Loucy (cell line): ENCODE measurements around the gene GNAL.
"Not testable (repeated sequence)": the region's sequence is repeated elsewhere in the genome, so short reads cannot be mapped to it uniquely, and the experiment has no call there.

Source experiments
- CTCF ChIP-seq: fragments of 200-600 bp; sonication (generic); conservative IDR thresholded peaks from 2 replicates; pipeline ENCODE4 v1.5.1; 2014; ENCODE audit warnings: mild to moderate bottlenecking, antibody characterized with exemption, low read length
- EZH2phosphoT487 ChIP-seq: fragments of 200-600 bp; IDR thresholded peaks from 2 replicates; pipeline ENCODE4 v1.6.1; 2018; ENCODE audit warnings: antibody characterized with exemption, mild to moderate bottlenecking, moderate library complexity, borderline replicate concordance

GRCh38 chr18:11716767-11717315 lies 27.8 kb downstream of the GNAL start:
- TF ChIP-seq CTCF, EZH2phosphoT487: not testable (repeated sequence)
